PC-3 (cell line): Measurements from ENCODE around the gene GNG14. TPM values are rescaled to one million over a fixed set of nuclear protein-coding genes. Genes with fewer than 3 reads are reported as not detected.

Experiments
- ATAC-seq: fragments of 200-7000 bp; cut with Tn5 transposase; 2 replicates; pipeline ENCODE4 v1.9.1; 2020; ENCODE audit warnings: mild to moderate bottlenecking, moderate library complexity
- BruUV-seq: library from RNA; stranded (reverse); fragments of 400-500 nt; replicated peaks from 2 replicates; lab custom pipeline; 2021; lab: Mats Ljungman, UMichigan
- CTCF ChIA-PET: fragments of 300-600 bp; sonication (Branson Sonifier 250); formaldehyde crosslinking; loops from one replicate; lab custom pipeline; 2022; ENCODE audit warnings: antibody characterized with exemption; lab: Charles Lee
- POLR2A ChIA-PET: fragments of 300-600 bp; sonication (Branson Sonifier 250); formaldehyde crosslinking; loops from one replicate; lab custom pipeline; 2022; ENCODE audit warnings: antibody characterized with exemption; ENCODE audit not compliant: unreplicated experiment; lab: Charles Lee
- DNase-seq: peaks from one replicate; pipeline ENCODE4 v3.0.0-alpha.2; 2015
- H2AFZ ChIP-seq: fragments of 300-600 bp; sonication (generic); 2 replicates; pipeline ENCODE4 v1.6.0; 2016; ENCODE audit warnings: antibody characterized with exemption, low read length
- H3F3A ChIP-seq: fragments of 300-600 bp; sonication (generic); one replicate; pipeline ENCODE4 v1.6.0; 2017; ENCODE audit warnings: antibody characterized with exemption, low read length, control low read depth, mild to moderate bottlenecking; ENCODE audit not compliant: unreplicated experiment
- H3K27ac ChIP-seq: fragments of 300-600 bp; sonication (generic); 2 replicates; pipeline ENCODE4 v1.5.1; 2016; ENCODE audit warnings: mild to moderate bottlenecking, low read length
- H3K27me3 ChIP-seq: fragments of 300-600 bp; sonication (generic); 2 replicates; pipeline ENCODE4 v1.6.1; 2016; ENCODE audit warnings: low read length, mixed read lengths
- H3K36me3 ChIP-seq: fragments of 300-600 bp; sonication (generic); 2 replicates; pipeline ENCODE4 v1.6.1; 2016; ENCODE audit warnings: low read depth, mixed run types, low read length, mixed read lengths
- H3K4me1 ChIP-seq: fragments of 300-600 bp; sonication (generic); 2 replicates; pipeline ENCODE4 v1.5.1; 2016; ENCODE audit warnings: low read length; ENCODE audit not compliant: insufficient read depth
- H3K4me2 ChIP-seq: fragments of 300-600 bp; sonication (generic); 2 replicates; pipeline ENCODE4 v1.6.0; 2016; ENCODE audit warnings: low read length
- H3K4me3 ChIP-seq: fragments of 300-600 bp; sonication (generic); 2 replicates; pipeline ENCODE4 v1.5.1; 2016; ENCODE audit warnings: mild to moderate bottlenecking, low read length, mixed read lengths
- H3K79me2 ChIP-seq: fragments of 300-600 bp; sonication (generic); 2 replicates; pipeline ENCODE4 v1.6.1; 2017; ENCODE audit warnings: low read length, mixed read lengths
- H3K9ac ChIP-seq: fragments of 300-600 bp; sonication (generic); 2 replicates; pipeline ENCODE4 v1.6.0; 2016; ENCODE audit warnings: mild to moderate bottlenecking, low read length
- H3K9me2 ChIP-seq: fragments of 300-600 bp; sonication (generic); replicated peaks from 2 replicates; pipeline ENCODE4 v1.6.1; 2016; ENCODE audit warnings: mixed run types, low read length, mixed read lengths
- H3K9me3 ChIP-seq: fragments of 300-600 bp; sonication (generic); 2 replicates; pipeline ENCODE4 v1.6.1; 2016; ENCODE audit warnings: low read length, mixed read lengths
- H4K20me1 ChIP-seq: fragments of 300-600 bp; sonication (generic); 2 replicates; pipeline ENCODE4 v1.6.1; 2016; ENCODE audit warnings: low read length, mixed read lengths
- EZH2 ChIP-seq: fragments of 300-600 bp; sonication (generic); IDR thresholded peaks from one replicate; pipeline ENCODE4 v1.6.1; 2017; ENCODE audit warnings: antibody characterized with exemption, mild to moderate bottlenecking, low read length; ENCODE audit not compliant: unreplicated experiment
- intact Hi-C: fragments of 100-400 bp; cut with micrococcal nuclease; formaldehyde crosslinking; loops from 2 replicates; pipeline ENCODE4 v1.9.0; 2023
- total RNA-seq: library from RNA; depleted of rRNA; stranded (reverse); fragments of >200 nt; gene quantifications from 2 replicates; pipeline ENCODE4 v1.2.3, GENCODE V29; 2014; rRNA removed
- TF ChIP-seq, protein P1 (sequence below): fragments of 300-600 bp; sonication (generic); conservative IDR thresholded peaks from 2 replicates; pipeline ENCODE4 v1.5.1; 2017; ENCODE audit warnings: antibody characterized with exemption, low read depth, mild to moderate bottlenecking, low read length

The GNG14 gene
- total RNA-seq, 1 experiment from 2014 or later = not detected

DNA sequence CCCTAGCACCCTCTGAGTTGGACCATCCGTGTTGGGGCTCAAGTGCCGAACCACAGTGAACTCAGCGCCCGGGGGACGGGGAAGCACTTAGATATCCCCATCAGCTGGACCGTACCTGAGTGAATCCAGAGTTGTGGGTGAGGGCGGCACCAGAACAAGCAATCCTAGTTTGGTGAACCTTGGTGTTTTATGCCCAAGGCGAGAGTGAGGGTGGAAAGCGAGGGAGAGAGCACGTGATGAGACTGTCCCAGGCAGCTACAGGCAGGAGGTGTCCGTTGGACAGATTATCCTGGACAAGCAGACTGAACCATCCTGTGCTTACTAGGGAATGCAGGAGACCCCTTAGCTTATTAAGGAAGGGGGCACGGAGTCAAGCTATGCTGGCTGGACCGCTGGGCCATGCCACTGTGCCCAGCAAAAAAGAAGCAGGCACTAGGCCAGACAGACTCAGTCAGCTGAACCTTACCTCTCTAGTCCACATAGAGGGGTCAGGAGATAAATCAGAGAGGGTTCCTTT is 50.1 kb downstream of the GNG14 start:
- ChIA-PET CTCF (no interaction called here), POLR2A (interaction anchor here (0.6 kb wide), 1 partner anchor 1868 kb away, joined by 19 read pairs; no protein-coding TSS in a partner anchor)
- Histone ChIP-seq H3K9me2 (no peaks in the 10 kb centered on the region), H3K27me3 (no peaks in the 10 kb centered on the region), H3K9me3 (no peaks in the 10 kb centered on the region), H2AFZ (peak overlapping the region; percentile 91), H3K4me1 (peaks cover 22% of the 10 kb centered on the region), H3K4me2 (peak overlapping the region; percentile 90), H3K9ac (peak overlapping the region; percentile 92), H3F3A (no peaks in the 10 kb centered on the region), H3K36me3 (peaks cover 11% of the 10 kb centered on the region), H3K27ac (peak overlapping the region; percentile 84), H3K4me3 (peak overlapping the region; percentile 89), H4K20me1 (peaks cover 12% of the 10 kb centered on the region), H3K79me2 (peaks cover 42% of the 10 kb centered on the region)
- BruUV-seq = TSS peak; percentile 81
- DNase-seq (no peak), ATAC-seq (no peak)
- intact Hi-C loops = loop anchor here (1.0 kb wide), 1 partner anchor 57 kb away; the partner anchor contains the start of gene DHPS
- TF ChIP-seq EZH2 = no peak
- TF ChIP-seq, protein P1, sequence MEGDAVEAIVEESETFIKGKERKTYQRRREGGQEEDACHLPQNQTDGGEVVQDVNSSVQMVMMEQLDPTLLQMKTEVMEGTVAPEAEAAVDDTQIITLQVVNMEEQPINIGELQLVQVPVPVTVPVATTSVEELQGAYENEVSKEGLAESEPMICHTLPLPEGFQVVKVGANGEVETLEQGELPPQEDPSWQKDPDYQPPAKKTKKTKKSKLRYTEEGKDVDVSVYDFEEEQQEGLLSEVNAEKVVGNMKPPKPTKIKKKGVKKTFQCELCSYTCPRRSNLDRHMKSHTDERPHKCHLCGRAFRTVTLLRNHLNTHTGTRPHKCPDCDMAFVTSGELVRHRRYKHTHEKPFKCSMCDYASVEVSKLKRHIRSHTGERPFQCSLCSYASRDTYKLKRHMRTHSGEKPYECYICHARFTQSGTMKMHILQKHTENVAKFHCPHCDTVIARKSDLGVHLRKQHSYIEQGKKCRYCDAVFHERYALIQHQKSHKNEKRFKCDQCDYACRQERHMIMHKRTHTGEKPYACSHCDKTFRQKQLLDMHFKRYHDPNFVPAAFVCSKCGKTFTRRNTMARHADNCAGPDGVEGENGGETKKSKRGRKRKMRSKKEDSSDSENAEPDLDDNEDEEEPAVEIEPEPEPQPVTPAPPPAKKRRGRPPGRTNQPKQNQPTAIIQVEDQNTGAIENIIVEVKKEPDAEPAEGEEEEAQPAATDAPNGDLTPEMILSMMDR = no peak

Other genes with a start within 250 kb of the GNG14 start
- 3.4 and 3.7 TPM in 2 replicates for gene ZNF443, start 247.0 kb upstream of the GNG14 start, total RNA-seq
- gene ZNF709, start 203.2 kb upstream of the GNG14 start, total RNA-seq = 0.77 and 2.2 TPM in 2 replicates
- 3.8 and 6.0 TPM in 2 replicates for gene ZNF564, start 136.5 kb upstream of the GNG14 start, total RNA-seq
- 6.9 and 10.7 TPM in 2 replicates for gene ZNF490, start 77.2 kb upstream of the GNG14 start, total RNA-seq
- gene ZNF791, start 77.1 kb upstream of the GNG14 start, total RNA-seq = 15.8 and 26.3 TPM in 2 replicates
- 62.9 and 67.5 TPM in 2 replicates for gene MAN2B1, start 21.3 kb upstream of the GNG14 start, total RNA-seq
- gene WDR83, start 21.2 kb upstream of the GNG14 start, total RNA-seq = 39.5 and 53.5 TPM in 2 replicates
- gene DHPS, start 6.1 kb upstream of the GNG14 start, total RNA-seq = 140 and 150 TPM in 2 replicates
- gene FBXW9, start 8.6 kb downstream of the GNG14 start, total RNA-seq = 27.5 and 34.6 TPM in 2 replicates
- gene TNPO2, start 35.9 kb downstream of the GNG14 start, total RNA-seq = 50.6 and 73.3 TPM in 2 replicates
- gene TRIR, start 46.7 kb downstream of the GNG14 start, total RNA-seq = 497 and 841 TPM in 2 replicates
- 251 and 264 TPM in 2 replicates for gene GET3, start 49.5 kb downstream of the GNG14 start, total RNA-seq
- gene BEST2, start 63.8 kb downstream of the GNG14 start, total RNA-seq = 0.07 TPM in 1 of 2 replicates, not detected in the other
- gene HOOK2, start 87.6 kb downstream of the GNG14 start, total RNA-seq = 95.2 and 95.7 TPM in 2 replicates
- 343 and 391 TPM in 2 replicates for gene JUNB, start 103.5 kb downstream of the GNG14 start, total RNA-seq
- gene PRDX2, start 113.8 kb downstream of the GNG14 start, total RNA-seq = 729 and 746 TPM in 2 replicates
- gene THSD8, start 114.1 kb downstream of the GNG14 start, total RNA-seq = not detected in 2 replicates
- gene RNASEH2A, start 118.6 kb downstream of the GNG14 start, total RNA-seq = 118 and 120 TPM in 2 replicates
- gene RTBDN, start 146.6 kb downstream of the GNG14 start, total RNA-seq = 0.81 and 3.7 TPM in 2 replicates
- gene MAST1, start 150.5 kb downstream of the GNG14 start, total RNA-seq = 7.7 and 11.2 TPM in 2 replicates
- gene DNASE2, start 193.5 kb downstream of the GNG14 start, total RNA-seq = 47.1 and 48.0 TPM in 2 replicates
- gene KLF1, start 199.2 kb downstream of the GNG14 start, total RNA-seq = not detected in 2 replicates
- gene GCDH, start 203.2 kb downstream of the GNG14 start, total RNA-seq = 37.4 and 38.6 TPM in 2 replicates
- 0.40 and 0.95 TPM in 2 replicates for gene SYCE2, start 231.3 kb downstream of the GNG14 start, total RNA-seq
- gene FARSA, start 245.7 kb downstream of the GNG14 start, total RNA-seq = 194 and 339 TPM in 2 replicates